Heart right ventricle (tissue), 16 donors: ENCODE results near the gene RAP1GAP2. TPM values are rescaled to one million over a fixed set of nuclear protein-coding genes. Genes with fewer than 3 reads are reported as not detected.

ENCODE experiments used
- ATAC-seq, 8 donors: fragments of 200-7000 bp; cut with Tn5 transposase; one replicate each; pipeline ENCODE4 v1.9.1; 2020; ENCODE audit warnings: mild to moderate bottlenecking in 8 of 8, moderate library complexity in 8 of 8, moderate number of reproducible peaks in 1 of 8
- DNase-seq, 2 donors: peaks; one replicate each; pipeline ENCODE4 v3.0.0-alpha.2; 2020
- H3K27ac ChIP-seq, 10 donors: fragments of 200-600 bp; sonication (generic) in 2 of 10; one replicate each; pipeline versions ENCODE4 v1.5.0 to v1.8.0; 2020 to 2022; ENCODE audit warnings: mild to moderate bottlenecking in 3 of 10
- H3K27me3 ChIP-seq, 7 donors: fragments of 200-600 bp; one replicate each; pipeline ENCODE4 v1.8.0; 2021 to 2022; ENCODE audit warnings: mild to moderate bottlenecking in 2 of 7
- H3K36me3 ChIP-seq, 9 donors: fragments of 200-600 bp; sonication (generic) in 1 of 9; one replicate each; pipeline versions ENCODE4 v1.5.0 to v1.8.0; 2020 to 2022; ENCODE audit warnings: mild to moderate bottlenecking in 2 of 9
- H3K4me1 ChIP-seq, 9 donors: fragments of 200-600 bp; sonication (generic) in 1 of 9; one replicate each; pipeline versions ENCODE4 v1.5.0 to v1.8.0; 2020 to 2022; ENCODE audit warnings: mild to moderate bottlenecking in 4 of 9
- H3K4me3 ChIP-seq, 10 donors: fragments of 200-600 bp; sonication (generic) in 2 of 10; one replicate each; pipeline versions ENCODE4 v1.5.0 to v1.8.0; 2020 to 2022; ENCODE audit warnings: mild to moderate bottlenecking in 7 of 10, moderate library complexity in 2 of 10
- H3K9me3 ChIP-seq, 11 donors: fragments of 200-600 bp in 10 of 11; sonication (generic) in 2 of 11; one replicate each; pipeline versions ENCODE4 v1.5.0 to v1.8.0; 2013 to 2022; ENCODE audit warnings: mild to moderate bottlenecking in 2 of 11, control low read depth in 1 of 11, moderate library complexity in 1 of 11
- CTCF ChIP-seq, 9 donors: fragments of 200-600 bp; sonication (generic) in 2 of 9; IDR thresholded peaks; one replicate each; pipeline versions ENCODE4 v1.5.0 to v1.8.0; 2021 to 2022; ENCODE audit warnings: antibody characterized with exemption in 9 of 9, mild to moderate bottlenecking in 5 of 9, moderate library complexity in 1 of 9
- WGBS, 2 donors: extraction: QIAGEN DNeasy Blood & Tissue Kit; methylation state at CpG; one replicate each; pipeline ENCODE4 v1.1.7; 2013; ENCODE audit warnings: inconsistent platforms in 1 of 2; 5-methylcytosine and 5-hydroxymethylcytosine counted together
- intact Hi-C, 10 donors: fragments of 100-400 bp; cut with DNase I; formaldehyde crosslinking; loops; one replicate each; pipeline versions ENCODE4 v1.11.1 to v1.14.2; 2022
- polyA plus RNA-seq, 2 donors: library from polyadenylated mRNA; stranded (reverse); fragments of 200-250 nt; gene quantifications; one replicate each; pipeline ENCODE4 v1.2.3, GENCODE V29; 2013
- total RNA-seq, 10 donors: library from RNA; stranded (reverse); fragmentation: NEBNext Ultra II Directional in 3 of 10; extraction: Animal tissue kit (Norgen Biotek cat#: 25700) in 3 of 10; gene quantifications; one replicate each; pipeline versions ENCODE4 v1.2.1 to v1.2.4, GENCODE V29; 2021 to 2023
- donor health status: Arrhythmogenic right ventricular cardiomyopathy.
- donor health status: ischemic (EF 13 %, LVEDD 7.1; RV severe dilation, severe dysfunction).
- donor health status: healthy with polysubstance abuse.
- donor health status: DM: no; HTN: yes; CAD: no.
- donor health status: DM: no; HTN: no; CAD: no.
- donor health status: ischemic (EF 25% LVEDD 6.9; RV normal size, moderate dysfunction).
- donor health status: ischemic (EF 25% LVEDD 5.7; RV mildly dilated, moderate dysfunction).
- donor health status: healthy.
- donor health status: DM: yes; HTN: yes; CAD: no.
- donor health status: Ischemic cardiomyopathy.
- donor health status: ischemic (EF 35%, LVEDD 5.7; RV mildly dilated, moderate dysfunction).
- donor health status: nonischemic (EF 11% LVEDD 7.7; RV severe dilation, severe dysfunction).
- donor health status: DM: yes; HTN: yes; CAD: no.
- donor health status: PGD.
- donor health status: ischemic (EF 29% LVEDD 5.4; RV normal size, mild dysfunction).
- donor health status: nonischemic (EF 23%, LVEDD 6.1; RV moderate dilation, normal function).

RAP1GAP2 gene
- total and polyA plus RNA-seq, 12 donors = 9.5 to 51.3 (median 34.6) TPM

- WGBS, 2 donors = 27 to 37% methylated on average over 5 of the region's 5 CpGs
- ATAC-seq = peak in 2 of 8 donors; percentile 31 to 49
- Histone ChIP-seq H3K27me3 (no peaks in the 10 kb centered on the region), H3K4me3 (no peak overlapping the region), H3K27ac (no peak overlapping the region), H3K36me3 (no peaks in the 10 kb centered on the region), H3K4me1 (peaks cover 0 to 8% (median 0%) of the 10 kb centered on the region in 9 donors), H3K9me3 (no peaks in the 10 kb centered on the region)
- no peak for TF ChIP-seq CTCF (IDR thresholded peaks at IDR 0.05)
- intact Hi-C loops = no loop called here
- DNase-seq = no peak
Observed at GRCh38 chr17:2874189-2874686, 78.0 kb downstream of the RAP1GAP2 start.

- ATAC-seq (no peak), DNase-seq (no peak)
- H3K27me3 ChIP-seq = no peaks in the 10 kb centered on the region
- no peak for TF ChIP-seq CTCF (IDR thresholded peaks at IDR 0.05)
- no peaks in the 10 kb centered on the region for H3K9me3 ChIP-seq
- H3K4me1 ChIP-seq = peaks cover 0 to 8% (median 0%) of the 10 kb centered on the region in 9 donors
- 89 to 90% methylated on average over 13 of the region's 13 CpGs for WGBS, 2 donors
- no peak overlapping the region for H3K27ac ChIP-seq
- no peak overlapping the region for H3K4me3 ChIP-seq
- intact Hi-C loops = no loop called here
- no peaks in the 10 kb centered on the region for H3K36me3 ChIP-seq
Observed at GRCh38 chr17:2875608-2876007, 79.4 kb downstream of the RAP1GAP2 start.

- no peak for ATAC-seq
- intact Hi-C loops = no loop called here
- Histone ChIP-seq H3K4me3 (no peak overlapping the region), H3K36me3 (no peaks in the 10 kb centered on the region), H3K4me1 (peaks cover 0 to 8% (median 0%) of the 10 kb centered on the region in 9 donors), H3K27ac (no peak overlapping the region), H3K27me3 (no peaks in the 10 kb centered on the region), H3K9me3 (no peaks in the 10 kb centered on the region)
- DNase-seq = no peak
- 77% methylated on average over 6 of the region's 6 CpGs for whole genome bisulfite sequencing, 2 donors
- no peak for TF ChIP-seq CTCF (IDR thresholded peaks at IDR 0.05)
Observed at GRCh38 chr17:2876467-2876866, 80.2 kb downstream of the RAP1GAP2 start.

- H3K27me3 ChIP-seq = no peaks in the 10 kb centered on the region
- ATAC-seq = no peak
- intact Hi-C loops = no loop called here
- H3K4me3 ChIP-seq = no peak overlapping the region
- H3K36me3 ChIP-seq = no peaks in the 10 kb centered on the region
- TF ChIP-seq CTCF (IDR thresholded peaks at IDR 0.05) = no peak
- peaks cover 3 to 17% (median 10%) of the 10 kb centered on the region in 9 donors for H3K4me1 ChIP-seq
- 90 to 92% methylated on average over 16 of the region's 16 CpGs for WGBS, 2 donors
- no peak for DNase-seq
- no peaks in the 10 kb centered on the region for H3K9me3 ChIP-seq
- H3K27ac ChIP-seq = no peak overlapping the region
Observed at GRCh38 chr17:2878751-2879254, 82.6 kb downstream of the RAP1GAP2 start.
